ENCODE results near the gene GRAMD2B.

The GRAMD2B gene

DNA sequence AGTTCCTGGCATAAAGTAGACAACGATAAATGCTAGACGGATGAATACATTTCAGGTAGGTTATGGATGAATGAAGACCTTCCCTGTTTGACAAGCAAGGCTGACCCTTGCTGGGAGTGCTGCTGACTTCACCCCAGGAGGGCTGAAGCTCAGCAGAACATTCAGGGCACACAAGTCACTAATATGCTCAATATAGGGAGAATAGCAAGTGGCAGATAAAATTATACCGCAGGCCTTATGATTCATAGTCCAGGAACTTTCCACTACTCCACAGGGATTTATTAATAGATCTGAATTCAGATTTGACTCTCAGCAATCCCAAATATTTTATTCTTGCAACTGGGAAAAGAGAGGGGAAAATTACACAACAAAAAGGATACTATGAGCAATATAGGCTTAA is 38.2 kb upstream of the GRAMD2B start:
- DNase-seq (ENCODE audit: low read depth), result peak; percentile 89
- TF ChIP-seq, protein P1, sequence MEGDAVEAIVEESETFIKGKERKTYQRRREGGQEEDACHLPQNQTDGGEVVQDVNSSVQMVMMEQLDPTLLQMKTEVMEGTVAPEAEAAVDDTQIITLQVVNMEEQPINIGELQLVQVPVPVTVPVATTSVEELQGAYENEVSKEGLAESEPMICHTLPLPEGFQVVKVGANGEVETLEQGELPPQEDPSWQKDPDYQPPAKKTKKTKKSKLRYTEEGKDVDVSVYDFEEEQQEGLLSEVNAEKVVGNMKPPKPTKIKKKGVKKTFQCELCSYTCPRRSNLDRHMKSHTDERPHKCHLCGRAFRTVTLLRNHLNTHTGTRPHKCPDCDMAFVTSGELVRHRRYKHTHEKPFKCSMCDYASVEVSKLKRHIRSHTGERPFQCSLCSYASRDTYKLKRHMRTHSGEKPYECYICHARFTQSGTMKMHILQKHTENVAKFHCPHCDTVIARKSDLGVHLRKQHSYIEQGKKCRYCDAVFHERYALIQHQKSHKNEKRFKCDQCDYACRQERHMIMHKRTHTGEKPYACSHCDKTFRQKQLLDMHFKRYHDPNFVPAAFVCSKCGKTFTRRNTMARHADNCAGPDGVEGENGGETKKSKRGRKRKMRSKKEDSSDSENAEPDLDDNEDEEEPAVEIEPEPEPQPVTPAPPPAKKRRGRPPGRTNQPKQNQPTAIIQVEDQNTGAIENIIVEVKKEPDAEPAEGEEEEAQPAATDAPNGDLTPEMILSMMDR (conservative IDR thresholded peaks at IDR 0.05; ENCODE audit: low read length), result no peak
- no peak overlapping the region for H3K4me3 ChIP-seq (ENCODE audit: low read length)

DNA sequence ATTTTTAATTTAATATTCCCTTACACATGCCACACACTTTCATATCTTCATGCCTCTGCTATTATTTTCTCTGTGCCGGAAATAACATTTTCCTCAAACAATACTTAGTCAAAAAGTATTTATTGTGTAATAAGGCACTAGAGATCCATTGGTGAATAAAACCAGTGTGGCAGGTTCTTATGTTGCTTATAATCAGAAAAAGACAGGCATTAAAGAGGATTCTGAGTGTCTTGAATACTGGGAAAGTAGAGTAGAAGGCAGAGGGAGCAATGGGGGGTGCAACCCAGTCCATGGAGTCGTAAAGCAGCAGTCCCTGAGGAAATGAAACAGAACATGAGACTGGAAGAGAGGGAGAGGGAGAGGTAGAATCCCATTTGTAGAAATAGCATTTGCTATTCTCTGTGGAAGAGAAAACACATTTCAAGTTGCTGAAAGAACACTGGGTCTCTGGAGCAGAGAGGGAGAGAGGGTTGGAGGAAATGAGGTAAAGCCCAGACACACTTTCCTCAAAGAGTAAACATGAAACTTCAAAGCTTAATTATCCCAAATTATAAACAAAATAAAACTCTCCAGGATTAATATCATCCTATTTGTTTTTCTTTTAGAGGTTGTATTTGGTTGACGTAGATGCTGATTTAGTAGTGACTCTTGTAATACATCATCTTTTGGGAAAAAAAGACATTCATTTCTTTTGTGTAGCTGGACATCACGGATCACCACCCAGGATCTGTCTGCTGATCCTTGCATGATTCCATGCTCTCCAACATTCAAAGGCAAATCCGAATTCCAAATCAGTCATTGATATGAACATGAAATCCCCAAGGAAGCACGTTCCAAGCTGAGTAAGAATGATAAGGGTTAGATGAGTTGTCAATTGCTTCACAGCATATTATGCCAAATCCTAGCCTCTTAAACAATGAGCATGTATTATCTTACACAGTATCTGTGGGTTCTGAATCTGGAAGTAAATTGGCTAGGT is 37.4 kb upstream of the GRAMD2B start:
- DNase-seq (ENCODE audit: low read depth), result peak; percentile 19
- H3K4me3 ChIP-seq (ENCODE audit: low read length), result no peak overlapping the region
- TF ChIP-seq, protein P1 (conservative IDR thresholded peaks at IDR 0.05; ENCODE audit: low read length), result no peak

DNA sequence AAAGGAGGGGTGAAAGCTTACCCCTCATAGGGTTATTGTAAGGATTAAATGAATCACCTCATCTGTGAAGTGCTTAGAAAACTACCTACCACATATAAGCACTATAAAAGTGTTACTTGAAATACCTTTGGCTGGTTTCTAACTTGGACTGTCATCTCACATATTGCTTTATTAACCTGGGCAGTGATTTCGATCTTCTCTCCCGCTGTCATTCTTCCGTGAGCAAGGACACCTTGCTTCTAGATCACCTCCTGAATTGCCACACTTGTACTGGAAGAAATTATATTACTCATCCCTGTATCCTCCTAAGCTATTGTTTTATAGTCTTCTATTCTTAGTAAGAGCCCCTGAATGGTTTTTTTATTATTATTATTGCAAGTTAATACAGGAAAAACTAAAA is 34.0 kb upstream of the GRAMD2B start:
- no peak overlapping the region for H3K4me3 ChIP-seq (ENCODE audit: low read length)
- DNase-seq (ENCODE audit: low read depth), result no peak
- TF ChIP-seq, protein P1 (conservative IDR thresholded peaks at IDR 0.05; ENCODE audit: low read length), result no peak

GRCh38 chr5:126390051-126390450 is 33.2 kb upstream of the GRAMD2B start:
- TF ChIP-seq, protein P1 (conservative IDR thresholded peaks at IDR 0.05; ENCODE audit: low read length), result no peak
- H3K4me3 ChIP-seq (ENCODE audit: low read length), result no peak overlapping the region
- no peak for DNase-seq (ENCODE audit: low read depth)

GRCh38 chr5:126391386-126391785 is 31.8 kb upstream of the GRAMD2B start:
- TF ChIP-seq, protein P1 (conservative IDR thresholded peaks at IDR 0.05; ENCODE audit: low read length), result no peak
- DNase-seq (ENCODE audit: low read depth), result no peak
- no peak overlapping the region for H3K4me3 ChIP-seq (ENCODE audit: low read length)

- H3K4me3 ChIP-seq (ENCODE audit: low read length), result no peak overlapping the region
- TF ChIP-seq, protein P1 (conservative IDR thresholded peaks at IDR 0.05; ENCODE audit: low read length), result no peak
- no peak for DNase-seq (ENCODE audit: low read depth)
Observed at GRCh38 chr5:126394211-126394788, 28.9 kb upstream of the GRAMD2B start.

GRCh38 chr5:126395198-126395597 is 28.0 kb upstream of the GRAMD2B start:
- H3K4me3 ChIP-seq (ENCODE audit: low read length), result no peak overlapping the region
- TF ChIP-seq, protein P1 (conservative IDR thresholded peaks at IDR 0.05; ENCODE audit: low read length), result no peak
- peak; percentile 73 for DNase-seq (ENCODE audit: low read depth)
